HepG2 (cell line): ENCODE results near the gene KIF1C. TPM values are rescaled to one million over a fixed set of nuclear protein-coding genes. Genes with fewer than 3 reads are reported as not detected.

ENCODE experiments used
- DNMT1 ChIP-seq: sonication (generic); formaldehyde crosslinking; IDR thresholded peaks from 2 replicates; pipeline ENCODE4 v1.5.1; 2020; ENCODE audit warnings: mild to moderate bottlenecking, missing genetic modification reagents
- KDM1A ChIP-seq: IDR thresholded peaks from 2 replicates; pipeline ENCODE4 v1.6.1; 2016; ENCODE audit warnings: missing compliant biosample characterization
- NR2F2 ChIP-seq: IDR thresholded peaks from 2 replicates; pipeline ENCODE4 v1.6.1; 2012; ENCODE audit warnings: low read depth, inconsistent platforms, borderline replicate concordance
- REL ChIP-seq: sonication (generic); formaldehyde crosslinking; conservative IDR thresholded peaks from 2 replicates; pipeline ENCODE4 v1.8.0; 2022; ENCODE audit warnings: mild to moderate bottlenecking, missing genetic modification reagents, moderate library complexity
- SATB2 ChIP-seq: sonication (generic); formaldehyde crosslinking; IDR thresholded peaks from 2 replicates; pipeline ENCODE4 v1.5.0; 2020; ENCODE audit warnings: missing genetic modification reagents
- SMAD1 ChIP-seq: sonication (generic); formaldehyde crosslinking; IDR thresholded peaks from 2 replicates; pipeline ENCODE4 v1.4.0; 2020; ENCODE audit warnings: missing genetic modification reagents, low read depth, mild to moderate bottlenecking, borderline replicate concordance
- SYNCRIP ChIP-seq: fragments of 200-400 bp; formaldehyde crosslinking; IDR thresholded peaks from 2 replicates; pipeline ENCODE4 v1.6.1; 2018; ENCODE audit warnings: mild to moderate bottlenecking, low read depth, low read length; ENCODE audit not compliant: insufficient read depth
- TCF7L2 ChIP-seq: IDR thresholded peaks from 2 replicates; pipeline ENCODE4 v1.6.1; 2011; ENCODE audit warnings: mild to moderate bottlenecking, low read depth, low read length, moderate library complexity
- WIZ ChIP-seq: sonication (generic); formaldehyde crosslinking; IDR thresholded peaks from 2 replicates; pipeline ENCODE4 v1.5.1; 2020; ENCODE audit warnings: mild to moderate bottlenecking, missing genetic modification reagents
- ZNF20 ChIP-seq: sonication (generic); formaldehyde crosslinking; IDR thresholded peaks from 2 replicates; pipeline ENCODE4 v1.4.0; 2020; ENCODE audit warnings: mild to moderate bottlenecking, moderate library complexity, missing genetic modification reagents
- ZNF616 ChIP-seq: sonication (generic); formaldehyde crosslinking; IDR thresholded peaks from 2 replicates; pipeline ENCODE4 v1.5.0; 2020; ENCODE audit warnings: low read depth, mild to moderate bottlenecking, missing genetic modification reagents
- ZNF749 ChIP-seq: sonication (generic); formaldehyde crosslinking; IDR thresholded peaks from 2 replicates; pipeline ENCODE4 v1.8.0; 2022; ENCODE audit warnings: mild to moderate bottlenecking, missing genetic modification reagents, moderate library complexity, borderline replicate concordance
- ZNF841 ChIP-seq: sonication (generic); formaldehyde crosslinking; IDR thresholded peaks from 2 replicates; pipeline ENCODE4 v1.8.1; 2023; ENCODE audit warnings: missing genetic modification reagents, borderline replicate concordance
- polyA plus RNA-seq, 8 experiments: library from polyadenylated mRNA; depleted of rRNA in 3 of 8; stranded (reverse) in 7 of 8; unstranded in 1 of 8; fragments of >200 nt; fragmentation: Illumina TruSeq in 4 of 8; extraction: Trizol in 4 of 8; gene quantifications; 2 replicates each; pipeline versions ENCODE4 v1.2.1 to v1.2.3, GENCODE V29; 2011 to 2016; ENCODE audit warnings: low read depth in 4 of 8, missing spikeins in 1 of 8, mixed read lengths in 1 of 8; ENCODE audit not compliant: insufficient read depth in 1 of 8
- total RNA-seq, 5 experiments: library from RNA; depleted of rRNA; stranded (reverse); fragments of >200 nt; fragmentation: Illumina TruSeq; extraction: Trizol; gene quantifications; 2 replicates each; pipeline ENCODE4 v1.2.3, GENCODE V29; 2016; ENCODE audit warnings: low read depth in 1 of 5
- TF ChIP-seq, protein P1 (sequence below): IDR thresholded peaks from 2 replicates; pipeline ENCODE4 v1.6.1; 2012; ENCODE audit warnings: low read length, improper control_type of control experiment
- TF ChIP-seq, protein P2 (sequence below): sonication (generic); formaldehyde crosslinking; IDR thresholded peaks from 2 replicates; pipeline ENCODE4 v1.5.0; 2020; ENCODE audit warnings: mild to moderate bottlenecking, low read depth, missing genetic modification reagents, borderline replicate concordance
- TF ChIP-seq, protein P3 (sequence below): IDR thresholded peaks from 2 replicates; pipeline ENCODE4 v1.6.1; 2016; ENCODE audit warnings: missing compliant biosample characterization, missing genetic modification reagents, borderline replicate concordance
- TF ChIP-seq, protein P4 (sequence below): IDR thresholded peaks from 2 replicates; pipeline ENCODE4 v1.6.1; 2016; ENCODE audit warnings: mild to moderate bottlenecking, missing biosample characterization, missing genetic modification reagents
- TF ChIP-seq, protein P5 (sequence below): sonication (generic); formaldehyde crosslinking; IDR thresholded peaks from 2 replicates; pipeline ENCODE4 v1.4.0; 2020; ENCODE audit warnings: low read depth, mild to moderate bottlenecking, missing genetic modification reagents
- TF ChIP-seq, protein P6 (sequence below): sonication (generic); formaldehyde crosslinking; IDR thresholded peaks from 2 replicates; pipeline ENCODE4 v1.4.0; 2020; ENCODE audit warnings: missing genetic modification reagents

Gene KIF1C
- total and polyA plus RNA-seq, 2 of the 13 experiments (the other 11 are each of a cell fraction or from before 2014, with no cell fraction given): 70.0 to 104 TPM

GRCh38 chr17:4967539-4968485 lies 29.9 kb upstream of the KIF1C start, which contains the start of gene SPAG7 (continued):
- TF ChIP-seq ZNF20 (CRISPR knock-in tag): no peak
- TF ChIP-seq ZNF749: 0 out of 2 replicates have a peak, but pooled peaks have one; percentile 41
- no peak for TF ChIP-seq TCF7L2
- TF ChIP-seq, protein P1, sequence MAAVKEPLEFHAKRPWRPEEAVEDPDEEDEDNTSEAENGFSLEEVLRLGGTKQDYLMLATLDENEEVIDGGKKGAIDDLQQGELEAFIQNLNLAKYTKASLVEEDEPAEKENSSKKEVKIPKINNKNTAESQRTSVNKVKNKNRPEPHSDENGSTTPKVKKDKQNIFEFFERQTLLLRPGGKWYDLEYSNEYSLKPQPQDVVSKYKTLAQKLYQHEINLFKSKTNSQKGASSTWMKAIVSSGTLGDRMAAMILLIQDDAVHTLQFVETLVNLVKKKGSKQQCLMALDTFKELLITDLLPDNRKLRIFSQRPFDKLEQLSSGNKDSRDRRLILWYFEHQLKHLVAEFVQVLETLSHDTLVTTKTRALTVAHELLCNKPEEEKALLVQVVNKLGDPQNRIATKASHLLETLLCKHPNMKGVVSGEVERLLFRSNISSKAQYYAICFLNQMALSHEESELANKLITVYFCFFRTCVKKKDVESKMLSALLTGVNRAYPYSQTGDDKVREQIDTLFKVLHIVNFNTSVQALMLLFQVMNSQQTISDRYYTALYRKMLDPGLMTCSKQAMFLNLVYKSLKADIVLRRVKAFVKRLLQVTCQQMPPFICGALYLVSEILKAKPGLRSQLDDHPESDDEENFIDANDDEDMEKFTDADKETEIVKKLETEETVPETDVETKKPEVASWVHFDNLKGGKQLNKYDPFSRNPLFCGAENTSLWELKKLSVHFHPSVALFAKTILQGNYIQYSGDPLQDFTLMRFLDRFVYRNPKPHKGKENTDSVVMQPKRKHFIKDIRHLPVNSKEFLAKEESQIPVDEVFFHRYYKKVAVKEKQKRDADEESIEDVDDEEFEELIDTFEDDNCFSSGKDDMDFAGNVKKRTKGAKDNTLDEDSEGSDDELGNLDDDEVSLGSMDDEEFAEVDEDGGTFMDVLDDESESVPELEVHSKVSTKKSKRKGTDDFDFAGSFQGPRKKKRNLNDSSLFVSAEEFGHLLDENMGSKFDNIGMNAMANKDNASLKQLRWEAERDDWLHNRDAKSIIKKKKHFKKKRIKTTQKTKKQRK: no peak
- no peak for TF ChIP-seq SMAD1
- no peak; the same call in 1 of the 2 replicates for TF ChIP-seq SATB2 (CRISPR knock-in tag)
- TF ChIP-seq WIZ (CRISPR knock-in tag): peak; percentile 27; the same call in 1 of the 2 replicates
- 0 out of 2 replicates have a peak, but pooled peaks have one; percentile 68 for TF ChIP-seq REL
- TF ChIP-seq, protein P2, sequence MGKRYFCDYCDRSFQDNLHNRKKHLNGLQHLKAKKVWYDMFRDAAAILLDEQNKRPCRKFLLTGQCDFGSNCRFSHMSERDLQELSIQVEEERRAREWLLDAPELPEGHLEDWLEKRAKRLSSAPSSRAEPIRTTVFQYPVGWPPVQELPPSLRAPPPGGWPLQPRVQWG (CRISPR knock-in tag): no peak
- no peak; the same call in 1 of the 2 replicates for TF ChIP-seq DNMT1 (CRISPR knock-in tag)
- TF ChIP-seq SYNCRIP: no peak
- 0 out of 2 replicates have a peak, but pooled peaks have one; percentile 19 for TF ChIP-seq ZNF841 (CRISPR knock-in tag)
- TF ChIP-seq, protein P3, sequence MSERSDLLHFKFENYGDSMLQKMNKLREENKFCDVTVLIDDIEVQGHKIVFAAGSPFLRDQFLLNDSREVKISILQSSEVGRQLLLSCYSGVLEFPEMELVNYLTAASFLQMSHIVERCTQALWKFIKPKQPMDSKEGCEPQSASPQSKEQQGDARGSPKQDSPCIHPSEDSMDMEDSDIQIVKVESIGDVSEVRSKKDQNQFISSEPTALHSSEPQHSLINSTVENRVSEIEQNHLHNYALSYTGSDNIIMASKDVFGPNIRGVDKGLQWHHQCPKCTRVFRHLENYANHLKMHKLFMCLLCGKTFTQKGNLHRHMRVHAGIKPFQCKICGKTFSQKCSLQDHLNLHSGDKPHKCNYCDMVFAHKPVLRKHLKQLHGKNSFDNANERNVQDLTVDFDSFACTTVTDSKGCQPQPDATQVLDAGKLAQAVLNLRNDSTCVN (CRISPR knock-in tag): 0 out of 2 replicates have a peak, but pooled peaks have one; percentile 17
- TF ChIP-seq, protein P4, sequence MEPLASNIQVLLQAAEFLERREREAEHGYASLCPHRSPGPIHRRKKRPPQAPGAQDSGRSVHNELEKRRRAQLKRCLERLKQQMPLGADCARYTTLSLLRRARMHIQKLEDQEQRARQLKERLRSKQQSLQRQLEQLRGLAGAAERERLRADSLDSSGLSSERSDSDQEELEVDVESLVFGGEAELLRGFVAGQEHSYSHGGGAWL (CRISPR knock-in tag): peak; percentile 51
- TF ChIP-seq, protein P5, sequence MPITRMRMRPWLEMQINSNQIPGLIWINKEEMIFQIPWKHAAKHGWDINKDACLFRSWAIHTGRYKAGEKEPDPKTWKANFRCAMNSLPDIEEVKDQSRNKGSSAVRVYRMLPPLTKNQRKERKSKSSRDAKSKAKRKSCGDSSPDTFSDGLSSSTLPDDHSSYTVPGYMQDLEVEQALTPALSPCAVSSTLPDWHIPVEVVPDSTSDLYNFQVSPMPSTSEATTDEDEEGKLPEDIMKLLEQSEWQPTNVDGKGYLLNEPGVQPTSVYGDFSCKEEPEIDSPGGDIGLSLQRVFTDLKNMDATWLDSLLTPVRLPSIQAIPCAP (CRISPR knock-in tag): no peak
- TF ChIP-seq, protein P6, sequence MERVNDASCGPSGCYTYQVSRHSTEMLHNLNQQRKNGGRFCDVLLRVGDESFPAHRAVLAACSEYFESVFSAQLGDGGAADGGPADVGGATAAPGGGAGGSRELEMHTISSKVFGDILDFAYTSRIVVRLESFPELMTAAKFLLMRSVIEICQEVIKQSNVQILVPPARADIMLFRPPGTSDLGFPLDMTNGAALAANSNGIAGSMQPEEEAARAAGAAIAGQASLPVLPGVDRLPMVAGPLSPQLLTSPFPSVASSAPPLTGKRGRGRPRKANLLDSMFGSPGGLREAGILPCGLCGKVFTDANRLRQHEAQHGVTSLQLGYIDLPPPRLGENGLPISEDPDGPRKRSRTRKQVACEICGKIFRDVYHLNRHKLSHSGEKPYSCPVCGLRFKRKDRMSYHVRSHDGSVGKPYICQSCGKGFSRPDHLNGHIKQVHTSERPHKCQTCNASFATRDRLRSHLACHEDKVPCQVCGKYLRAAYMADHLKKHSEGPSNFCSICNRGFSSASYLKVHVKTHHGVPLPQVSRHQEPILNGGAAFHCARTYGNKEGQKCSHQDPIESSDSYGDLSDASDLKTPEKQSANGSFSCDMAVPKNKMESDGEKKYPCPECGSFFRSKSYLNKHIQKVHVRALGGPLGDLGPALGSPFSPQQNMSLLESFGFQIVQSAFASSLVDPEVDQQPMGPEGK (CRISPR knock-in tag): peak; percentile 57
- peak; percentile 17; the same call in 1 of the 2 replicates for TF ChIP-seq NR2F2
- peak; percentile 39; the same call in 1 of the 2 replicates for TF ChIP-seq ZNF616 (CRISPR knock-in tag)
- TF ChIP-seq KDM1A (CRISPR knock-in tag): no peak
